Raji (cell line): ENCODE data around the gene AIFM3.

Source experiments
- POLR2A ChIP-seq: IDR thresholded peaks from 2 replicates; pipeline ENCODE4 v1.6.1; 2011; ENCODE audit warnings: low read depth, low read length, control low read depth; ENCODE audit not compliant: insufficient read depth

AIFM3 gene

DNA sequence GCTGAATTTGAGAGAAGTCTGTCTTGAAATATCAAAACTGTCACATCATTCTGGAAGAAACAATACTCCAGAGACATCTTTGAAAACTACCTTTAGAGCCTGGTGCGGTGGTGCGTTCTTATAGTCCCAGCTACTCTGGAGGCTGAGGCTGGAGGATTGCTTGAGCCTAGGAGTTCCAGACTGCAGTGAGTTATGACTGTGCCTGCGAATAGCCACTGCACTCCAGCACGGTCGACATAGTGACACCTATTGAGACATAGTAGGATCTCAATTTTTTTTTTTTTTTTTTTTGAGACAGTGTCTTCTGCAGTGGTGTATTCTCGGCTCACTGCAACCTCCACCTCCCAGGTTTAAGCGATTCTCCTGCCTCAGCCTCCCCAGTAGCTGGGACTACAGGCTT lies 11.5 kb upstream of the AIFM3 start:
- no peak for TF ChIP-seq POLR2A

DNA sequence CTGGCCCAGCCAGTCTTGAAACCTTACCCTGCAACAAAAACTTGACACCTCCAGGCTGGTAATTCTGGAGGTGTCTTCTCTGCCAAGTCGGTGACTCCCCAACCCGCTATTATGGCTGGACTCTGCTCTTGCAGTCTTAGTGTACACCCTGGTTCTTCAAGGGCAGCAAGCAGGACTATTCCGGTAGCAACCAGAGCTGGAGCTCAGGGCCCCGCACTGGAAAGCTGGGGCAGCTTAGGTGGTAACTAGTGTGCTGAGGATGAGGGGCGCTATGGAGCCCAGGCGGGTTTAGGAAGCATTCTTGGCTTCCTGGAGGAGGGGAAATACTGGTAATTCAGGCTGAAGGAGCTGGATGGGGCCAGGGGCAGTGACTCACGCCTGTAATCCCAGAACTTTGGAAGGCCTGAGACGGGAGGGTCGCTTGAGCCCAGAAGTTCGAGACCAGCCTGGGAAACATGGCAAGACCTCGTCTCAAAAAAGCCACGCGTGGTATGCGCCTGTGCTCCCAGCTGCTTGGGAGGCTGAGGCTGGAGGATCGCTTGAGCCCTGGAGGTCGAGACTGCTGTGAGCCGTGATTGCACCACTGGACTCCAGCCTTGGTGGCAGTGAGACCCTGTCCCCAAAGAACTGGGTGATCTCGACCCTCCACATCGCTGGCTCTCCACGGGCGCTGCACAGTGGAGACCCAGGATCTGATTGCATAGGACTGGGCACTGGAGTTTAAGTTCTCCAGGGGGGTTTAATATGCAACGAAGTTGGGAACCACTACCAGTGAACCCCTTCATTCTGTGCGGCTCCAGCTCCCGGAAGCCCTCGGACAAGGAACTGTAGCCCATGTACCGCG lies 10.6 kb upstream of the AIFM3 start:
- TF ChIP-seq POLR2A, result no peak

DNA sequence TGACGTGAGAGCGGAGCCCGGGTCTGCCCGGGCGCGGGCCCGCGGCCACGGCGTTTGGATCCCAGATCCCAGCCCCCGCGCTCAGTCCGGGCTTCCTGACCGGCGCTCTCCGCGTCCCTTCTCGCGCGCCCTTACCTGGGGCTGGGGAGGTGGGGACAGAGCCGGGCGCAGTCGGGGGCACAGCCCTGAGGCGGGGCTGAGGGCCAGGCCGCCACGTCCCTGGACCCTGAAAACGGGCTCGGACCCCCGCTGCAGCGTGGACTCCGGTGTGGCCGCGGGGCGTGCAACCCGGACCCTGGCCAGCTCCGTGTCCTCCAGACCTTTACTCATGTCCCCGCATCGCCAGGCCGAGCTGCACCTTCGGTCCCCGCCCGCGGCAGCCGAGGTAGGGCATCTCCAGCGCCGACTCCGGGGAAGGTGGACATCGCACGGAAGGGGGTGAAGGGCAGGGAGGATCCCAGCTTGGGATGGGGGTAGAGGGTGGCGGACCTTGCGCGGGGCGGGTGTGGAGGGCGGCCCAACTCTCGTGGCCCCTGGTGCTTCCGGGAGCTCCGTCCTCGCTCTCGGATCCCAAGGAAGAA lies 9.9 kb upstream of the AIFM3 start:
- TF ChIP-seq POLR2A, result no peak

DNA sequence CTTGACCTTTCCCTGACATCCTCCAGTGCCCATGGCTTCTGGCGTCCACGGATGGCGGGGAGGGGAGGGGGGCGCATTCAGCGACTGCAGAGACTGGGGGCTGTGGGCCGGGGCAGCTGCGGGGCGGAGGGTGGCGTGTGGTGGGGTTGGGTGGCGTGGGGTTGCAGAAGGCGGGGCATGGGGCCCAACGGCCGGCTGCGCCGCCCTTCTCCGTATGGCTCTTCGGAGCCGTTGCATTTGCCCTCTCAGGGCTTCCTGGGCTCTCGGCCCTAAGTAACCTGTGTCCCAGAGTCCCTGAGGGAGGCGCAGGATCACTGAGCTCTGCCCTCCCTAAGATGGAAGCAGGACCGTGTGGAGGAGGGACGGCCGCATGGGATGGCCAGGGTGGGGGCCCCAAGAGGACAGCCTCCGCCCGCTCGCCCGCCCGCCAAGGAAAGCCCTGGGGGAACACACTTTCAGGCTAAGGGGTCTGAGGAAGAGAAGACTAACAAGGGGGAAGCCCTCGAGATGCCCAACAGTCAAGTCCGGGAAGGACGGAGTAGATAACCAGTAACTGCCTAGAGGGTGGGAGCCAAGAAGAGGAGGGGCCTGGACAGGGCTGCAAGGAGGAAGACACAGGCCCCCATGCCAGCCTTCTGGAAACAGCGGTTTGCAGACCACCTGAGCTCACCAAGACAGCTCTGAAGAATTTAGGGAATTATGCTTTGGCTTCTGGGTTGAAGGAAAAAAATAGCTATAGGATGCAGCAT lies 9.2 kb upstream of the AIFM3 start:
- no peak for TF ChIP-seq POLR2A

DNA sequence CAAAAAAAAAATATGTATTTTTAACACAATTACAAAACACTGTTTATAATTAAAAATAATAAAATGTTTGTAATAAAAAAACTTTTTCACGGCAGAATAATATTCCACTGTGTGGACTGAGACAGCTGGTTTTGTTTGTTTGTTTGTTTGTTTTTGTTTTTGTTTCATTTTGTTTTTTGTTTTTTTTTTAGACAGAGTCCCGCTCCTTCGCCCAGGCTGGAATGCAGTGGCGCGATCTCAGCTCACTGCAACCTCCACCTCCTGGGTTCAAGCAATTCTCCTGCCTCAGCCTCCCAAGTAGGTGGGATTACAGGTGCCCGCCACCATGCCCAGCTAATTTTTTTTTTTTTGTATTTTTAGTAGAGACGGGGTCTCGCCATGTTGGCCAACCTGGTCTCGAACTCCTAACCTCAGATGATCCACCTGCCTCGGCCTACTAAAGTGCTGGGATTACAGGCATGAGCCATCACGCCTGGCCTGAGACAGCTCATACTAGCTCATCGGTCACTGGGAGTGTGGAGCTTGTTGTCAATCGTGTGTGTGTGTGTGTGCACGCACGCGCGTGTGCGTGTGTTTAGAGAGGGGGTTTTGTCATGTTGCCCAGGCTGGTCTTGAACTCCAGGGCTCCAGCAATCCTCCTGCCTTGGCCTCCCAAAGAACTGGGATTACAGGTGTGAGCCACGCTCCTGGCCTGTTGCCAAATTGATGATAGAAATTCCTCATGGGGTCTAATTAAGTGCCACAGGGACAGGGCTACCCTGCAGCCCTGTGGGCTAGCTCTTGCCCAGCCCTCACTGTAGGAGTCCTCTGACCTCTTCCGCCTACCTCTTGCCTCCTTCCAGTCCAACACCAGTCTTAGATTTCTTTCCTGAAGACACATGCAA lies 7.2 kb upstream of the AIFM3 start:
- TF ChIP-seq POLR2A, result no peak

DNA sequence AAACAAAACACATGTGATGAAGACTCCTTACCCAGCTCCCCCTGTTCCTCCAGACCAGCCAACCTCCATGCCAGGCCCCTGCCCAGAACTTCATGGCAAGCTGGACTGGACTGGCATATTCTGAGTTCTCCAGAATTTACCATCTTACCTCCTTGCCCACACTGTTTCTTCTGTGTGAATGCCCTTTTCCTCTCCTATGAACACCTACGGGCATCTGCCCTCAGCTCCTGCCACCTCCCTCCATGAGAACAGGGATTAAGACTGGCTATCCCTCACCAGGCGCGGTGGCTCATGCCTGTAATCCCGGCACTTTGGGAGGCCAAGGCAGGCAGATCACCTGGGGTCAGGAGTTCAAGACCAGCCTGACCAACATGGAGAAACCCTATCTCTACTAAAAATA lies 6.4 kb upstream of the AIFM3 start:
- no peak for TF ChIP-seq POLR2A

DNA sequence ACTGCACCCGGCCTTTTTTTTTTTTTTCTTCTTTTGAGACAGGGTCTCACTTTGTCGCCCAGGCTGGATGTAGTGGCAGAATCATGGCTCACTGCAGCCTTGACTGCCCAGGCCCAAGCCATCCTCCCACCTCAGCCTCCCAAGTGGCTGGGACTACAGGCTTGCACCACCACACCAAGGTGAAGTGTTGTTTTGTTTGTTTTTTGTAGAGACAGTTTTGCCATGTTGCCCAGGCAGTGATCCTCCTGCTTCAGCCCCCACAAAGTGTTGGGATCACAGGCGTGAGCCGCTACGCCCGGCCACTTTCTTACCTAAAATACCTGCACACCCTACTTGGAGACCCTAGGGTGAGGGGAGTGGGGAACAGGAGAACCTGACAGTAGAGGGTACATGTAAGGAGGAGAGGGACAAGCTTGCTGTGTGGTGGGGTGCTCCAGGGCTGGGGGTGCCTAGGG lies 4.5 kb upstream of the AIFM3 start:
- TF ChIP-seq POLR2A, result no peak

DNA sequence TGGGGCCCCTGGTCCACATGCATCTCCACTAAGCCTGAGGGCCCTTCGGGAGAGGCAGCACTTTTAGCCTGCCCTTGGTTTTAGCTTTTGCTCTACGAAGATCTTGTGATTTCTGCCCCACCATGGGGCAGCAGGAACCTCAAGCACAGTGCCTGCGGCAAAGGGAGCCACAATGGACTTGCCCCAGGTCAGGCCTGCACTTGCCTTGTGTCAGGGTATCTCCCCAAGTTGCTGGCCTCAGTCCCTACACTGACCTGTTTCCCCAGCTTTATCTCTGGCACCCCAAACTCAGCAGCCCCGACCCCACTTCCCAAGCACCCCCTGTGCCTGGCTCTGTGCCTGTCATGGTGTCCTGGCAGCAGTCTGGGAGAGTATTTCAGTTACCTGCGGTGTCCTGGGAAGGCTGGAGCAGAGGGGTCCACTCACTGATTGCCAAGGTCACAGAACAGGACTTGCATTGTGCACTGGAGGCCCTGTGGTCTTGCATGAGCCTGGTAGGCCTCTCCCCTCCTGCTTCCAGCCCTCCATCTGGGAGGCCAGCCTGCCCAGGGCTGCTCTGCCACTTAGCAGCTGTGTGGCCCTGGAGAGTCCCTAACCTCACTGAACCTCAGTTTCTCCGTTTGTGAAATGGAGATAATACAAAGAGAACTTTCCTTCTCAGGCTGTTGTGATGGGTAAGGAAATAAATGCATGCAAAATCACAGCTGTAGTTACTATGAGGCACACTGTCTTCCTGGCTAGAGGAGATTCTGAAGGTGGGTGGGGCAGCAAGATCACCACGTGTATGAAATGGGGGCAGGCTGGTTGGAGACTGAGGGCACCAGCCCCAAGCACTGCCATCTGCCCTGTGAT lies 3.6 kb upstream of the AIFM3 start:
- TF ChIP-seq POLR2A, result no peak

DNA sequence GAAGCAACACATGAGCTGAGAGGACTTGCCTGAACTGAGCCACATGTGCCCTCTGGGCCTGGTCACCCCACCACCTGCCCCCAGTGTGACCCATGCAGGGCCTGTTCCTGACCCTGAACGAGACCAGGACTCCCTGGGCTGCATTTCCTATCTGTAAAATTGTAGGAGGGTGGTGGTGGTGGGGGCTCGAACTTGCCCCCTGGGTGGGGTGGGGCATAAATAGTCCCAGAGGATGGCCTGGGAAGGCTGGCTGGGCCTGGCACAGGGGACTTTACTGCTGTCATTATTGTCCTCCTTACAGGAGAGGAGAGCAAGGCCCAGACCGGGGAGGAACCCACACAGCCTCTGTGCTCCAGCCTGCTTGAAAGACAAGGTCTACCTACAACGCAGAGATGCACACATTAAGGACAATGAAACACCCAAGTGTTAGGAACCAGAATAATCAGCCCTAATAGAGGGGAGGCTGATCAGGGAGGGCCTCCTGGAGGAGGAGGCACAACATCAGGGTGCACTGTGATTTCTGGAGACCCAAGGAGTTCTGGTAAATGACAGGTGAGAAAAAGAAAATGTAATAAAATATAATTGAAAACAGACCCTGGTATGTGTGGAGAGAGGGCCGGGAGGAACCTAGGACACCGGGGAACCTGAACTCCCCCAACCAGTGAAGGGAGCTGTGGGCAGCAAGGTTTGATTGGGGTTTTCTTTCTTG lies 2.8 kb upstream of the AIFM3 start:
- no peak for TF ChIP-seq POLR2A

DNA sequence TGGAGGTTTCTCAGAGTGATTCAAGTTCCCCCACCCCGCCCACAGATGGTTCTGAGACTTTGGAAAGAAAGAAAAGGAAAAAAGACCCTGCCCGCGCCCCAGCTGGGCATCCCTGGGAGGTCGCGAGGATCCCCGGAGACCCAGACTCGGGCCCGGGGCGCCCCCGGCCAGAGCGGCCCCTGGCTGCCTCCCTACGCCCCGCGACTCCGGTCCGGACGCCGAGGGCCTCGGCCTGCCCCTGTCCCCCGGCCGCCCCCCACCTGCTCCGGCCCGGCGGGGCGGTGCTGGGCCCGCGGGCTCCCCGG lies 2.3 kb upstream of the AIFM3 start:
- no peak for TF ChIP-seq POLR2A

DNA sequence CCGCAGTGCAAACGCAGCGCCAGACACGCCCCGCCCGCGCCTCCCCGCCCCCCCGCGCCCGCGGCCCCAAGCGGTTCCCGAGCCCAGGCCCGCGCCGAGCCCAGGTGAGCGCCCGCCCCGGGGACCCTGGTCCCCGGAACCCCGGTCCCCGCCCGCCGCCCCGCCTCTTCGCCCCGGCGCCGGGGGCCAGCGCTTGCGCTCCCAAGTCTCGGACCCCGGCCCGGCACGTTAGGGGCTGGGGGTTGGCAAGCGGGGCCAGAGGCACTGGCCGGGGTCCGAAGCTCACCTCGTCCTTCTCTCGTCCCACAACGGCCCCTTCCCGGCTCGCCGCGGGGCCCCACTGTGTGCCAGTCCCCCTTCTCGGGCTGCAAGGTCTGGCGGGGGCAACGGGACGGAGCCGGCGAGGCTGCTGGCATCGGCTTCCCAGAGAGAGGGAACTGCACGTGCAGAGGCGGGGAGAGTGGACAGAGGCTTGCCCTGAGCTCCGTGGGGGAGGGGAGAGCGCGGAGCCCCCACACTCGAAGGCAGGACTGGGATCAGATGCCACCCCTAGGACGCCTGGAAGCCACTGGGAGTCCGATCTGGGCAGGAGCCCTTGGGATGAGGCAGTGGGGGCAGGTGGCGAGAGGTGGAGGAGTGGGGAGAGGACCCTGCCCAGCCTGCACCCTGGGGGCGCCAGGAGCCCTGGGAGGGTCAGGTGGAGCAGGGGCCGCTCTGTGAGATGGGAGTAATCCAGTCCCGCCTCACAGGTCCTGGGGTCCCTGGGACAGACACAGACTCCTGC lies 1.8 kb upstream of the AIFM3 start:
- TF ChIP-seq POLR2A, result no peak

DNA sequence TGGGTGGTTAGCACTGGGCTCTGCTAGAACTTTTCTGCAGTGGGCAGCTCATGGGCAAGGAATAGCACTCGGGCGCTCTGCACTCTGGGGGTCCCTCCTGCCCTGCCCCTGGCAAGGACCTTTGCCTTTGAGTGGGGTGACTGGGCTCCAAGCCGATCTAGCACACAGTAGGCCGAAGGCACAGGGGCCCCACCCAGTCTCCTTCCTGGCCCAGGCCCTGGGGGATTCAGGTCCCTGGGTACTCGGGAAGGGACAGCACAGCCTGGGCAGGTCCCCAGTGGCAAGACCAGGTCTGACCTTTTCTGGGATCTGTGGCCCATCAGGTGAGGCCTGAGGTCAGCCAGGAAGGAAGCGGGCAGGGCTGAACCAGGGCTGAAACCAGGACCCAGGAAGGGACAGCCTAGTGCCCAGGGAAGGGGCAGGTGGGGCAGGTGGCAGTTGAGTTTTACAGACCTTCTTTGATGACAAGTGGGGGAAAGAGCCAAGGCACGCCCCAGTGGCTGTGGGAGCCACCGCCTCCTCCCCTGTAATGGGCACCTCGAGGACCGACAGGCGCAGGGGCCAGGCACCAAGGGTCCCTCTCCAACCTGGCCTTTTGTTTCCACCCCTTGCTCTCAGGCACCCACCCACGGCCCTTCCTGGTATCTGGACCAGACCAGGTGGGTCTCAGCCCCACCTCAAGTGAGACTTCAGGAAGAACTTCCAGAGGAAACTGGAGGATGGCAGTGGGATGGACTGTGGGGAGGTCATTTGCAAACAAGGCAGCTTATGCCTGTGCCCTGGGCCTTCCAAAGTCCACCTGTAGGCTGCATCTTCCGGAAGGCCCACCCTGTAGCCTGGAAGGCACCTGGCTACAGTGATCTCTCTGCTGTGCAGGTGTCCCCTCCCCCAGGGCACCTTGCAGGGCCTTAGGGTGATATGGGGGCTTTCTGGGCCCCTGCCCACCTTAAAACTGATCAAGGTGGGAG lies 883 bp upstream of the AIFM3 start:
- TF ChIP-seq POLR2A, result no peak
